ENCODE data around the gene ANKRD13B.
"Not testable (repeated sequence)": the region's sequence is repeated elsewhere in the genome, so short reads cannot be mapped to it uniquely, and the experiment has no call there.

The ANKRD13B gene

GRCh38 chr17:29640981-29641642, 48.2 kb downstream of the ANKRD13B start:
- no peak for DNase-seq (ENCODE audit: low read depth in 4 of 4, low spot score in 1 of 4)

- DNase-seq (ENCODE audit: low read depth in 4 of 4, low spot score in 1 of 4): no peak
These were observed 49.3 kb downstream of the ANKRD13B start for GRCh38 chr17:29642171-29642611.

- DNase-seq (ENCODE audit: low read depth in 4 of 4, low spot score in 1 of 4): no peak
These were observed 50.9 kb downstream of the ANKRD13B start for GRCh38 chr17:29643817-29644160.

GRCh38 chr17:29645515-29646051, 52.7 kb downstream of the ANKRD13B start:
- DNase-seq (ENCODE audit: low read depth in 4 of 4, low spot score in 1 of 4): no peak

GRCh38 chr17:29648005-29648404, 55.1 kb downstream of the ANKRD13B start:
- DNase-seq (ENCODE audit: low read depth in 4 of 4, low spot score in 1 of 4): no peak

GRCh38 chr17:29649359-29649758, 56.4 kb downstream of the ANKRD13B start:
- no peak for DNase-seq (ENCODE audit: low read depth in 4 of 4, low spot score in 1 of 4)

- no peak for DNase-seq (ENCODE audit: low read depth in 4 of 4, low spot score in 1 of 4)
These were observed 57.5 kb downstream of the ANKRD13B start for GRCh38 chr17:29650396-29650795.

- not testable (repeated sequence) for DNase-seq (ENCODE audit: low read depth in 4 of 4, low spot score in 1 of 4)
These were observed 59.0 kb downstream of the ANKRD13B start for GRCh38 chr17:29651913-29652312.

- no peak for DNase-seq (ENCODE audit: low read depth in 4 of 4, low spot score in 1 of 4)
These were observed 60.0 kb downstream of the ANKRD13B start for GRCh38 chr17:29652976-29653375.

GRCh38 chr17:29653995-29654714, 61.2 kb downstream of the ANKRD13B start:
- no peak for DNase-seq (ENCODE audit: low read depth in 4 of 4, low spot score in 1 of 4)

GRCh38 chr17:29655323-29655722, 62.4 kb downstream of the ANKRD13B start:
- DNase-seq (ENCODE audit: low read depth in 4 of 4, low spot score in 1 of 4): no peak

GRCh38 chr17:29659155-29659554, 66.2 kb downstream of the ANKRD13B start:
- no peak for DNase-seq (ENCODE audit: low read depth in 4 of 4, low spot score in 1 of 4)

- DNase-seq (ENCODE audit: low read depth in 4 of 4, low spot score in 1 of 4): no peak
These were observed 68.3 kb downstream of the ANKRD13B start for GRCh38 chr17:29661213-29661612.

- DNase-seq (ENCODE audit: low read depth in 4 of 4, low spot score in 1 of 4): no peak
These were observed 70.2 kb downstream of the ANKRD13B start for GRCh38 chr17:29663155-29663554.
